ENCODE results near the gene TSPOAP1. TPM values are rescaled to one million over a fixed set of nuclear protein-coding genes. Genes with fewer than 3 reads are reported as not detected.

Gene TSPOAP1
- total and polyA plus RNA-seq, 2 of the 4 experiments (the other 2 are of a cell fraction) = 0.90 to 1.6 TPM

DNA sequence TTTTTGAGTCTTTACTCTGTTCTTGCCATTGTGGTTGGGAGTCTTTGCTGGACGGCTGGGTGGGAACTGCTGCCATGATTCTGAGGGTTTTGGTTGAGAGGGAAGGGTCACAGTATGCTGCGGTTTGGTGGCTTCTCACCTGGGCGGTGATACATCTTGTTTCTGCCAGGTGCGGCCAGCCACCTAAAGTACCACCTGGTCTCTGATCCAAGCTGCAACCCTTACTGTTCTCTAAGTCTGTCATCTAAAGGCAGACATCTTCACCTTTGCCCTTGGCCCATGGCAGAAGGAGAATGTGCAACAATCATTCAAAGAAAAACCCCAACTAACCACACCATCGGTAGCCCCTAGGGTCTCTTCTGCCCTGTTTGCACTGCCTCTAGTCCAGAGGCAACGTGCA is 28.3 kb downstream of the TSPOAP1 start:
- Histone ChIP-seq H4K20me1 (ENCODE audit: insufficient read depth, low read length) (no peaks in the 10 kb centered on the region; the same call in 1 of the 2 replicates), H3K27ac (ENCODE audit: insufficient read depth, low read length) (no peak overlapping the region), H2BK20ac (ENCODE audit: low read depth, low read length) (no peak overlapping the region), H3K36me3 (ENCODE audit: control insufficient read depth, insufficient read depth, low read length) (no peaks in the 10 kb centered on the region), H4K5ac (ENCODE audit: low read depth, low read length) (no peak overlapping the region), H4K8ac (ENCODE audit: low read depth in 2 of 2, low read length in 2 of 2) (no peak overlapping the region), H3K27me3 (ENCODE audit: control insufficient read depth, insufficient read depth, low read length) (peaks cover 5% of the 10 kb centered on the region), H3K4me1 (ENCODE audit: control insufficient read depth, insufficient read depth, low read length) (no peaks in the 10 kb centered on the region), H3K4ac (ENCODE audit: low read depth, low read length) (no peak overlapping the region), H4K91ac (ENCODE audit: insufficient read depth, low read depth, low read length) (no peak overlapping the region), H3K9ac (ENCODE audit: low read depth, low read length) (no peak overlapping the region), H2BK15ac (ENCODE audit: low read depth, low read length) (no peak overlapping the region), H3K4me3 (ENCODE audit: insufficient read depth, low read depth, low read length) (no peak overlapping the region), H2AK5ac (ENCODE audit: low read depth, low read length) (no peak overlapping the region), H2BK120ac (ENCODE audit: low read depth, low read length) (no peak overlapping the region), H3K79me1 (ENCODE audit: low read depth in 1 of 2, low read length in 2 of 2) (no peaks in the 10 kb centered on the region), H3K18ac (ENCODE audit: low read depth, low read length) (no peak overlapping the region), H3K56ac (ENCODE audit: extremely low read depth, insufficient read depth, low read length) (no peak overlapping the region), H3K9me1 (ENCODE audit: insufficient read depth, low read length) (no peaks in the 10 kb centered on the region), H3K9me3 (ENCODE audit: control insufficient read depth, insufficient read depth, low read length) (no peaks in the 10 kb centered on the region), H2AK9ac (replicated peaks; ENCODE audit: low read depth, low read length, poor library complexity) (no peak overlapping the region), H3K23ac (ENCODE audit: low read depth, low read length) (no peak overlapping the region), H2BK5ac (ENCODE audit: low read depth, low read length, poor library complexity, severe bottlenecking) (no peak overlapping the region), H3K4me2 (ENCODE audit: low read depth, low read length) (no peak overlapping the region), H2AFZ (replicated peaks; ENCODE audit: low read length, poor library complexity) (no peak overlapping the region), H3K14ac (replicated peaks; ENCODE audit: low read depth, low read length) (no peak overlapping the region)
- WGBS, 2 experiments (ENCODE audit: extremely low coverage in 2 of 2, insufficient read length in 1 of 2) = no CpG with 5 or more reads among the region's 6 CpGs
- intact Hi-C loops (cut with micrococcal nuclease) = no loop called here
- dilution Hi-C loops (cut with HindIII; ENCODE audit: low sequenced_read_pairs, unreplicated experiment) = no loop called here
- no peak for DNase-seq
- no TSS peak for BruUV-seq (replicated peaks)
- ChIA-PET POLR2A (ENCODE audit: unreplicated experiment) (no interaction called here), CTCF (no interaction called here)
- ATAC-seq (ENCODE audit: low read depth) = no peak
- in situ Hi-C loops (cut with MboI; ENCODE audit: low sequenced_read_pairs) = no loop called here
- TF ChIP-seq, protein P1, sequence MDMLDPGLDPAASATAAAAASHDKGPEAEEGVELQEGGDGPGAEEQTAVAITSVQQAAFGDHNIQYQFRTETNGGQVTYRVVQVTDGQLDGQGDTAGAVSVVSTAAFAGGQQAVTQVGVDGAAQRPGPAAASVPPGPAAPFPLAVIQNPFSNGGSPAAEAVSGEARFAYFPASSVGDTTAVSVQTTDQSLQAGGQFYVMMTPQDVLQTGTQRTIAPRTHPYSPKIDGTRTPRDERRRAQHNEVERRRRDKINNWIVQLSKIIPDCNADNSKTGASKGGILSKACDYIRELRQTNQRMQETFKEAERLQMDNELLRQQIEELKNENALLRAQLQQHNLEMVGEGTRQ (IDR thresholded peaks at IDR 0.05; ENCODE audit: low read depth, low read length) = no peak
- TF ChIP-seq FOS (IDR thresholded peaks at IDR 0.05; ENCODE audit: low read depth, low read length) = no peak
- TF ChIP-seq POLR2A (IDR thresholded peaks at IDR 0.05; ENCODE audit: low read depth, low read length) = no peak

Data from IMR-90 (cell line).